Caki2 (cell line): ENCODE data around the gene WDR64. TPM values are rescaled to one million over a fixed set of nuclear protein-coding genes. Genes with fewer than 3 reads are reported as not detected.
"Not testable (repeated sequence)": the region's sequence is repeated elsewhere in the genome, so short reads cannot be mapped to it uniquely, and the experiment has no call there.

ENCODE experiments used
- DNase-seq: peaks from one replicate; pipeline ENCODE4 v3.0.0-alpha.2; 2015; ENCODE audit warnings: low read depth
- in situ Hi-C: cut with HindIII; loops from 2 replicates; pipeline ENCODE4 v1.10.0; 2016; ENCODE audit warnings: low sequenced_read_pairs, low pct_unique_long_range_greater_than_20kb, mixed read lengths
- total RNA-seq: library from RNA; depleted of rRNA; stranded (reverse); fragments of >200 nt; shearing (Covaris generic); gene quantifications from 2 replicates; pipeline ENCODE4 v1.2.3, GENCODE V29; 2014; ENCODE audit warnings: low replicate concordance

The WDR64 gene
- total RNA-seq, 1 experiment from 2014 or later: not detected

DNA sequence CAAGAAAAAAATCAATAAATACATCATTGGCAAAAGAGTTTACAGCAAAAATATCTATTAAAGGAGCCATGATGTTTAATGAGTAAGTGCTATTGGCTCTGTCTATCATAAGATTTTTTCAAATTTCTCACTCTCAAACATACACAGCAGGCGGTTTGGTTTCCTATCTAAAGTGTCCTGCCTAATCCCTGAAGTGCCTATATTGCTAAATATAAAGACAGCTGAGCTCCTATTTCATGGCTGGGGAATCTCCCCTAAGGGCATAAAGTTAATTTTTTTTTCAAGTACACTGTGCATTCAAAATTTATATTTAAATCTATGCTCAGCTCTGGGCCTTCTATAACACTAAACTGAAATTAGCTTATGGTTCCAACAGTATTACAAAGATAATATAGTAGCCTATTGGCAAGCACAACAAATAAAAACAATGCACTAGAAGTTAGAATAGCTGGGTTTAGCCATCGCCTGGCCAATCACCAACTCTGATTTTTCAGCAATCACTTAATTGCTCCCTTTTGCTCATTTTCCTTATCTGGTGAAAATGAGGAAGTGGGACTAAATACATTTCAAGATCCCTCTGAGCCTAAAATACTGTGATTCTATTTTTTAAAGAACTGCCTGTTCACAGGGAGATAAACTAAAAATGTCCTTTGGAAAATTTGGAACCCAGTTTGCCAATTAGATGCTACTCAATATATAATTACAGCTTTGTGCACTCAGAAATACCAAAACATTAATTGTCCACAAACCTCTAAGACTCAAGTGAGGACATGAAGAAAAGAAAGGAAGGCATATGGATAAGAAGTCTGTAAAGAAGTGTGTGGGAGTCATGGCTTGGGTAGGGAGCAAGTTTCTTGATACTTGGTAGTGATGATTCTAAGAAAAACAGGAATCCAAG is 62.5 kb downstream of the WDR64 start:
- DNase-seq: no peak
- in situ Hi-C loops: no loop called here

GRCh38 chr1:241715435-241715834 is 63.4 kb downstream of the WDR64 start:
- no peak for DNase-seq
- in situ Hi-C loops: no loop called here

DNA sequence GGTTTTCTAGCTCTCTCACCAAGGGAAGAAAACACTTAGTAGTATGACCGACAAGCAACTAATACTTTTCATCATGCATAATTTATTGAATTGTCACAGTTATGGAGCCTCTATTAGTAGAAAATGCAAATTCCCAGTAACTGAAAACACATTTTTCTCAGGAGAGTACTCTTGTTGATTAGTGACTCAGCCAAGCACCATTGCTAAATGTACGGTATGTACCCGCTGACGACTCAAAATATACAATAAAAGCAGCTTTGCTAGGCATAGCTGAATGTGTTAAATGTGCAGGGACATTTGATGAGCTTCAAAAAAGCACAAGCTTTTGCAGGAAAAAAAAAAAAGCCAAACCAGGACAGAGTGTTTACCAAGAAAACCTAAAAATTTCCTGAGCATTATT is 63.9 kb downstream of the WDR64 start:
- in situ Hi-C loops: no loop called here
- no peak for DNase-seq

- in situ Hi-C loops: no loop called here
- DNase-seq: no peak
Observed at GRCh38 chr1:241716915-241717656, 65.0 kb downstream of the WDR64 start.

DNA sequence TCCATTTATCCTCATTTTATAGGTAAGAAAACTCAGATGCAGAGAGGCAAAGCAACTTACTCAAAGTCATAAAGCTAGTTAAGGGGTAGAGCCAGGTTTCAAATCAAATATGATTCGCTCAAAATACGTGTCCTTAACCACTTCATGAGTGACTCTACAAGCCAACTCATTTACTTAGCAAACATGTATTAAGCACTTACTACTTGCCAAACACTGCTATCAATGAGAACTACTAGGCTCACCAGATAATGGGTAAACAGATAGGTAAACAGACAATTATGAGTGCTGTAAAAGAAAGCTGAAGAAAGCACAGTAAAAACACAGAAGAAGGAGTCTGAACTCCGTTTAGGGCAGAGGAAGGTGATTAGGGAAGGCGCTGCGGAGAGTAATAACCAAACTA is 65.9 kb downstream of the WDR64 start:
- in situ Hi-C loops: no loop called here
- DNase-seq: no peak

GRCh38 chr1:241721011-241721410 is 68.9 kb downstream of the WDR64 start:
- in situ Hi-C loops: no loop called here
- DNase-seq: no peak

GRCh38 chr1:241722947-241723346 is 70.9 kb downstream of the WDR64 start:
- DNase-seq: no peak
- in situ Hi-C loops: no loop called here

DNA sequence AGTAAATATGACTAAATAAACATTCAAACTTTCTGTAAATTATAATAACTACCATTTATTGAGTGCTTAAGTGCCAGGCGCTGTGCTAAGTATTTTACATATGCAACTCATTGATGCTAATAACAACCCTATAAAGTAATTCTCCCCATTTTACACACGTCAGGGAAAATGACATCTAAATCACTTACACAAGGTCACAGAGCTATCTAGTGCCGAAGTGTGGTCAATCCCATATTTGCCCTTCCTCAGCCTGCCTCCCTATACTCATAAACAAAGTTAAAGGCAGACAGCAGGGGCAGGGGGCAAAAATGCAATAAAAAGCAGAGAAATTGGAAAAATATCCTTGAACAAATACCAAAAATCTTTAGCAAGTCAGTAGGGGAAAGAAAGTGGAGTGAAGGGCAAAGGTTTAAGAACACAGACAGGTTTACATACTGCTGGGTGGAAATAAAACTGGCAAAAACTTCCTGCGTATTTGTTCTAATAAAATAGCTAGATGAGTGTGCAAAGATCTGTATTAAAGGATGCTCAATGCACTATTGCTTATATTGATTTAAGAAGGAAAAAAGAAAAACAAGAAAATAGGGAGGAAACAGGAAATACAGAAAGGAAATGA is 72.8 kb downstream of the WDR64 start:
- in situ Hi-C loops: no loop called here
- no peak for DNase-seq

- no peak for DNase-seq
- in situ Hi-C loops: no loop called here
Observed at GRCh38 chr1:241730031-241730430, 78.0 kb downstream of the WDR64 start.

DNA sequence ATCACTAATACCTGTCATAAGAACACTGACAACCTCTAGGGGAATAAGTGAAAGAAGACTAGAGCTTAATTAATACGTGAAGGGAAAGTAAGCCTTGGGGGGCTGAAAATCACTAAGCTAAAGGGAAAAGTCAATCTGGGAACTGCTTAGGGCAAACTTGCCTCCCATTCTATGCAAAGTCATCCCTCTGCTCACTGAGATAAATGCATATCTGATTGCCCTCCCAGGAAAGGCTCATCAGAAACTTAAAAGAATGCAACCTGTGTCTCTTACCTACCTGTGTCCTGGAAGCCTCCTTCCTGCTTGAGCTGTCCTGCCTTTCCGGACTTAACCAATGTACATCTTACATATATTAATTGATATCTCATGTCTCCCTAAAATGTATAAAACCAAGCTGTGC is 81.8 kb downstream of the WDR64 start:
- in situ Hi-C loops: no loop called here
- DNase-seq: no peak

DNA sequence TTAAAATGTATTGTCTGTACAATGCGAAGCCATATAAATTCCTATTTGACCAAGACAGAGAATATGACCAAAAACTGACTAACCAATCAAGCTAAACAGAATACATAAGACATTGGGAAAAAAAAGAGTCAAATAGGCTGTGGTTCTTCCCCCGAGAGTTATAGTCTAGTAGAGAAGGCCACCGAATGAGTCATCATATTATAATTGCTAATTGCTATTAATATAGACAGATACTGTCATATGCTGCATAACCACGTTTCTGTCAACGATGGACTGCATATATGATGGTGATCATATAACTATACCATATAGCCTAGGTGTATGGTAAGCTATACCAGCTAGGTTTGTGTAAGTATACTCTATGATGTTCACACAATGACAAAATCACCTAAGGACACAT is 82.5 kb downstream of the WDR64 start:
- no peak for DNase-seq
- in situ Hi-C loops: no loop called here

DNA sequence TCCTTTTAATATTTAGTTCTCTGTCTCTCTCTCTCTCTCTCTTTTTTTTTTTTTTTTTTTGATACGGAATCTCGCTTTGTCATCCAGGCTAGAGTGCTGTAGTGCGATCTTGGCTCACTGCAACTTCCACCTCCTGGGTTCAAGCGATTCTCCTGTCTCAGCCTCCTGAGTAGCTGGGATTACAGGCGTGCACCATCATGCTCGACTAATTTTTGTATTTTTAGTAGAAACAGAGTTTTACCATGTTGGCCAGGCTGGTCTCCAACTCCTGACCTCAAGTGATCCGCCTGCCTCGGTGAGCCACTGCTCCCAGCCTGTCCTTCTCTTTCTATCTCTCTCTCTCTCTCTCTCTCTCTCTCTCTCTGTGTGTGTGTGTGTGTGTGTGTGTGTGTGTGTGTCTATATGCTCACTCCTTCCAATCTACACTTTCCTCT is 83.4 kb downstream of the WDR64 start:
- in situ Hi-C loops, DNase-seq: not testable (repeated sequence)

DNA sequence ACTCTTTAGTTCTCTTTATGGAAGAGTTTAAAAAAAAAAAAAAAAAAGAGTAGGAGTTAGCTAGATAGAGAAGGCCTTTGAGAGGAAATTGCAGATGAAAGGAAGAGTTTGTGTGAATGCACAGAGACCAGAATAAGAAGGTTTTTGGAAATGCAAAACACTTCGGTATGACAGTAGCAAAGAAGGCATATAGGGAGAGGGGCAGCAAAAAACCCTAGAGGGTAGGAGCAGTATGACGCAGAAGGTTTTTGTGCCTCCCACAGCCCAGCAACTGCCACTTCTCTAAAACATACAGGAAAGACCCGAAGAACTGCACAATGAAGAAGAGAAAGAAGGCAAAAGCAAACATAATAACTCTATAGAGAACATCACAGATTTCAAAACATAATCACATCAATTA is 84.3 kb downstream of the WDR64 start:
- in situ Hi-C loops: no loop called here
- DNase-seq: no peak

- in situ Hi-C loops: no loop called here
- DNase-seq: no peak
Observed at GRCh38 chr1:241738284-241739078, 86.4 kb downstream of the WDR64 start.

GRCh38 chr1:241742084-241742483 is 90.0 kb downstream of the WDR64 start:
- in situ Hi-C loops: no loop called here
- no peak for DNase-seq

DNA sequence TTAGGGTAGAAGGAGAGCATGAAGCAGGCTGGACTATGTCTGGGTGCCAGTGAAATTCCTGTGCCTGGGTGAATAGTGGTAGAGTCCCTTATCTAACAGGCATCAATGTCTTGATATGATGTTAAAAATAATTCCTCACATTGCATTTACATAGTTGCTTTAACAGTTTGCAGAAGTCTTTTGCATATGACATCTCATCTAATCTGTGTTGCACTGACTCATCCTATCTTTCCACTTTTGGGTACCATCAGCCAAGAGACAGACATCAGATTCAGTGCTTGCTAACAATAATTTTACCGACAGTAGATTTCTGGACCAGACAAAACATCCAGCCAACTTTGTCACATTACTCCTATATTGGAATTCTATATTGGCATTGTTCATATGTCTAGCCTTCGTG is 92.5 kb downstream of the WDR64 start:
- no peak for DNase-seq
- in situ Hi-C loops: no loop called here

- no peak for DNase-seq
- in situ Hi-C loops: no loop called here
Observed at GRCh38 chr1:241747992-241748391, 95.9 kb downstream of the WDR64 start.
